Activated CD8-positive, alpha-beta memory T cell treated with anti-CD3 and anti-CD28 coated beads for 36 hours (primary cell): ENCODE results near the gene SMG1. TPM values are rescaled to one million over a fixed set of nuclear protein-coding genes. Genes with fewer than 3 reads are reported as not detected.

Source experiments
- total RNA-seq, 2 experiments: library from RNA; stranded (reverse); gene quantifications; one replicate each; pipeline ENCODE4 v1.2.3, GENCODE V29; 2021

The SMG1 gene
- total RNA-seq, 2 experiments from 2014 or later = 92.9 to 99.2 TPM

Other genes starting within 250 kb of the SMG1 start
- 1,000 to 10,000 TPM; 1,651 to 1,670 TPM for gene RPS15A, start 136.1 kb downstream of the SMG1 start, total RNA-seq
- gene ARL6IP1, start 124.9 kb downstream of the SMG1 start, total RNA-seq = 10 to 100 TPM; 87.1 to 88.6 TPM
- not detected for gene TMC7, start 57.5 kb upstream of the SMG1 start, total RNA-seq
- 10 to 100 TPM; 20.6 to 21.5 TPM for gene COQ7, start 141.2 kb upstream of the SMG1 start, total RNA-seq
- gene ITPRIPL2, start 187.6 kb upstream of the SMG1 start, total RNA-seq = 10 to 100 TPM; 11.5 to 13.7 TPM
- not detected for gene SYT17, start 241.8 kb upstream of the SMG1 start, total RNA-seq